K562 (cell line): ENCODE data around the gene TAL1. TPM values are rescaled to one million over a fixed set of nuclear protein-coding genes. Genes with fewer than 3 reads are reported as not detected.

Experiments
- AFF4 ChIP-seq: sonication (generic); formaldehyde crosslinking; IDR thresholded peaks from 2 replicates; pipeline ENCODE4 v1.8.0; 2023; ENCODE audit warnings: mild to moderate bottlenecking, missing genetic modification reagents
- ATF7 ChIP-seq: fragments of 450-650 bp; IDR thresholded peaks from 2 replicates; pipeline ENCODE4 v1.7.1; 2014; ENCODE audit warnings: mild to moderate bottlenecking, moderate library complexity
- BDP1 ChIP-seq: IDR thresholded peaks from 3 replicates; pipeline ENCODE4 v1.6.1; 2011; ENCODE audit not compliant: insufficient read length, insufficient read depth
- CHD4 ChIP-seq: fragments of 200-600 bp; sonication (generic); IDR thresholded peaks from 3 replicates; pipeline ENCODE4 v1.6.1; 2012; ENCODE audit warnings: low read depth, mild to moderate bottlenecking, mixed read lengths, low read length, inconsistent platforms; ENCODE audit not compliant: insufficient read depth, insufficient replicate concordance, poor library complexity, severe bottlenecking
- CUX1 ChIP-seq: fragments of 200-800 bp; sonication (Bioruptor generic); IDR thresholded peaks from 2 replicates; pipeline ENCODE4 v1.6.1; 2016; ENCODE audit warnings: missing genetic modification characterization, missing compliant biosample characterization
- CXXC5 ChIP-seq: fragments of 250-450 bp; sonication (Bioruptor Pico); IDR thresholded peaks from 2 replicates; pipeline ENCODE4 v1.8.0; 2022; ENCODE audit warnings: inconsistent platforms, mild to moderate bottlenecking, moderate library complexity
- DMBX1 ChIP-seq: fragments of 250-450 bp; sonication (Bioruptor Pico); IDR thresholded peaks from 2 replicates; pipeline ENCODE4 v1.8.0; 2022; ENCODE audit warnings: inconsistent platforms, mild to moderate bottlenecking, moderate library complexity, borderline replicate concordance
- EP300 ChIP-seq: IDR thresholded peaks from 2 replicates; pipeline ENCODE4 v1.6.1; 2012; ENCODE audit warnings: low read length, improper control_type of control experiment
- GATA2 ChIP-seq: sonication (generic); formaldehyde crosslinking; IDR thresholded peaks from 2 replicates; pipeline ENCODE4 v1.4.0; 2020; ENCODE audit warnings: mild to moderate bottlenecking, missing genetic modification reagents
- MAFG ChIP-seq: fragments of 450-650 bp; conservative IDR thresholded peaks from 2 replicates; pipeline ENCODE4 v1.6.1; 2016; ENCODE audit warnings: missing genetic modification characterization, missing compliant biosample characterization
- MED1 ChIP-seq: sonication (generic); formaldehyde crosslinking; IDR thresholded peaks from 2 replicates; pipeline ENCODE4 v1.8.1; 2023; ENCODE audit warnings: missing genetic modification reagents, borderline replicate concordance
- MEIS2 ChIP-seq: fragments of 450-650 bp; IDR thresholded peaks from 2 replicates; pipeline ENCODE4 v1.6.1; 2014; ENCODE audit warnings: mild to moderate bottlenecking; ENCODE audit not compliant: partially characterized antibody
- NCOA4 ChIP-seq: fragments of 450-650 bp; IDR thresholded peaks from 2 replicates; pipeline ENCODE4 v1.6.1; 2018; ENCODE audit warnings: mild to moderate bottlenecking; ENCODE audit not compliant: partially characterized antibody
- POLR2AphosphoS2 ChIP-seq: IDR thresholded peaks from 2 replicates; pipeline ENCODE4 v1.6.1; 2012; ENCODE audit warnings: low read length, improper control_type of control experiment
- RCOR1 ChIP-seq, 2 experiments: IDR thresholded peaks; 2 replicates each; pipeline ENCODE4 v1.6.1; 2012; ENCODE audit warnings: low read depth in 2 of 2, low read length in 2 of 2, borderline replicate concordance in 1 of 2, improper control_type of control experiment in 1 of 2
- RHOXF2B ChIP-seq: fragments of 250-450 bp; sonication (Bioruptor Pico); conservative IDR thresholded peaks from 2 replicates; pipeline ENCODE4 v1.5.1; 2021
- SMARCA4 ChIP-seq: fragments of 450-650 bp; IDR thresholded peaks from 2 replicates; pipeline ENCODE4 v1.6.1; 2016
- TCFL5 ChIP-seq: fragments of 250-450 bp; sonication (Bioruptor Pico); conservative IDR thresholded peaks from 2 replicates; pipeline ENCODE4 v1.6.1; 2021; ENCODE audit warnings: mild to moderate bottlenecking, moderate library complexity, matching md5 sums
- ZNF507 ChIP-seq: conservative IDR thresholded peaks from 2 replicates; pipeline ENCODE4 v1.6.1; 2017; ENCODE audit warnings: missing genetic modification characterization, missing compliant biosample characterization
- polyA plus RNA-seq, 8 experiments: library from polyadenylated mRNA; depleted of rRNA in 4 of 8; stranded (reverse) in 5 of 8; unstranded in 3 of 8; fragments of >200 nt; fragmentation: Nextera tagmentation in 2 of 8; fragmentation: Illumina TruSeq in 1 of 8; extraction: Ambion mirVana in 2 of 8; extraction: Trizol in 1 of 8; gene quantifications; 2 replicates each; pipeline versions ENCODE4 v1.2.1 to v1.2.3, GENCODE V29; 2011 to 2014; ENCODE audit warnings: inconsistent platforms in 1 of 8, missing spikeins in 1 of 8
- total RNA-seq, 7 experiments: library from RNA; depleted of rRNA in 6 of 7; stranded (reverse); fragments of >200 nt in 6 of 7; fragmentation: Illumina TruSeq in 2 of 7; extraction: Trizol in 2 of 7; gene quantifications; 2 replicates each; pipeline versions ENCODE4 v1.2.1 to v1.2.3, GENCODE V29; 2011 to 2021; ENCODE audit warnings: low replicate concordance in 1 of 7

TAL1 gene
- total and polyA plus RNA-seq, 9 of the 15 experiments (the other 6 are each of a cell fraction or from before 2014, with no cell fraction given) = 18.5 to 106 (median 59.7) TPM

- TF ChIP-seq BDP1 (no peak), AFF4 (CRISPR knock-in tag) (peak; percentile 71; the same call in 1 of the 2 replicates), CUX1 (CRISPR knock-in tag) (no peak), CXXC5 (CRISPR knock-in tag) (peak; percentile 34), GATA2 (CRISPR knock-in tag) (0 out of 2 replicates have a peak, but pooled peaks have one; percentile 8), ATF7 (peak; percentile 57; the same call in 1 of the 2 replicates), RHOXF2B (no peak), NCOA4 (no peak), SMARCA4 (peak; percentile 71), EP300 (0 out of 2 replicates have a peak, but pooled peaks have one; percentile 34), DMBX1 (CRISPR knock-in tag) (0 out of 2 replicates have a peak, but pooled peaks have one; percentile 53), ZNF507 (tag) (no peak), MAFG (tag) (peak; percentile 93), CHD4 (no peak), MED1 (CRISPR knock-in tag) (no peak), POLR2AphosphoS2 (no peak), RCOR1 (IDR thresholded peaks at IDR 0.05; ENCODE audit: borderline replicate concordance in 1 of 2, low read depth in 2 of 2, low read length in 2 of 2) (peak in 1 of 2 experiments; percentile 34; a peak in 1 of 4 replicates), MEIS2 (peak; percentile 20), TCFL5 (CRISPR knock-in tag) (no peak)
Measured at GRCh38 chr1:47241114-47242113, 9.4 kb upstream of the TAL1 start (continued).
